GM03348 (cell line): ENCODE measurements around the gene NALCN.

Source experiments
- DNase-seq: peaks from one replicate; pipeline ENCODE4 v3.0.0; 2012; ENCODE audit warnings: low spot score

Gene NALCN

GRCh38 chr13:101205408-101205807 is 210.9 kb downstream of the NALCN start:
- no peak for DNase-seq

GRCh38 chr13:101204270-101205020 is 211.9 kb downstream of the NALCN start:
- no peak for DNase-seq

GRCh38 chr13:101202590-101202989 is 213.7 kb downstream of the NALCN start:
- DNase-seq, result no peak

- no peak for DNase-seq
These were observed 225.3 kb downstream of the NALCN start for GRCh38 chr13:101190976-101191375.

- DNase-seq, result no peak
These were observed 226.0 kb downstream of the NALCN start for GRCh38 chr13:101190337-101190736.

- no peak for DNase-seq
These were observed 230.7 kb downstream of the NALCN start for GRCh38 chr13:101185606-101186005.

- DNase-seq, result no peak
These were observed 235.1 kb downstream of the NALCN start for GRCh38 chr13:101181076-101181685.

GRCh38 chr13:101179021-101179420 is 237.3 kb downstream of the NALCN start:
- DNase-seq, result no peak

GRCh38 chr13:101178406-101178805 is 237.9 kb downstream of the NALCN start:
- no peak for DNase-seq

- no peak for DNase-seq
These were observed 246.0 kb downstream of the NALCN start for GRCh38 chr13:101170306-101170705.

- peak; percentile 36 for DNase-seq
These were observed 259.0 kb downstream of the NALCN start for GRCh38 chr13:101157261-101157660.

- DNase-seq, result peak; percentile 15
These were observed 260.4 kb downstream of the NALCN start for GRCh38 chr13:101155920-101156319.

GRCh38 chr13:101152184-101152583 is 264.1 kb downstream of the NALCN start:
- DNase-seq, result no peak

GRCh38 chr13:101150998-101151397 is 265.3 kb downstream of the NALCN start:
- peak; percentile 57 for DNase-seq

GRCh38 chr13:101149735-101150384 is 266.4 kb downstream of the NALCN start:
- peak; percentile 67 for DNase-seq

GRCh38 chr13:101146101-101146898 is 270.0 kb downstream of the NALCN start:
- no peak for DNase-seq

GRCh38 chr13:101144808-101145419 is 271.4 kb downstream of the NALCN start:
- peak; percentile 57 for DNase-seq

- no peak for DNase-seq
These were observed 275.4 kb downstream of the NALCN start for GRCh38 chr13:101140936-101141335.

- no peak for DNase-seq
These were observed 276.1 kb downstream of the NALCN start for GRCh38 chr13:101140087-101140770.

GRCh38 chr13:101139081-101139480 is 277.2 kb downstream of the NALCN start:
- DNase-seq, result peak; percentile 28

- peak; percentile 73 for DNase-seq
These were observed 288.5 kb downstream of the NALCN start for GRCh38 chr13:101127741-101128353.
